Endothelial cell (in vitro differentiated cells): ENCODE measurements around the gene USH2A. TPM values are rescaled to one million over a fixed set of nuclear protein-coding genes. Genes with fewer than 3 reads are reported as not detected.

Source experiments
- DNase-seq: peaks from one replicate; pipeline ENCODE4 v3.0.0; 2021; ENCODE audit warnings: low spot score
- H3K27ac Mint-ChIP-seq: one replicate; pipeline ENCODE4 v1.8.0; 2021; ENCODE audit warnings: mixed read lengths, inconsistent platforms; ENCODE audit not compliant: unreplicated experiment
- H3K27me3 Mint-ChIP-seq: one replicate; pipeline ENCODE4 v1.8.0; 2021; ENCODE audit warnings: mild to moderate bottlenecking, moderate library complexity, mixed read lengths, inconsistent platforms; ENCODE audit not compliant: unreplicated experiment
- H3K36me3 Mint-ChIP-seq: one replicate; pipeline ENCODE4 v1.8.0; 2021; ENCODE audit warnings: mild to moderate bottlenecking, low read depth, mixed read lengths, inconsistent platforms; ENCODE audit not compliant: unreplicated experiment
- H3K4me1 Mint-ChIP-seq: one replicate; pipeline ENCODE4 v1.8.0; 2021; ENCODE audit warnings: mild to moderate bottlenecking, mixed read lengths, inconsistent platforms; ENCODE audit not compliant: unreplicated experiment
- H3K4me3 Mint-ChIP-seq: one replicate; pipeline ENCODE4 v1.8.0; 2021; ENCODE audit warnings: mild to moderate bottlenecking, mixed read lengths, inconsistent platforms; ENCODE audit not compliant: unreplicated experiment
- H3K9me3 Mint-ChIP-seq: one replicate; pipeline ENCODE4 v1.8.0; 2021; ENCODE audit warnings: mixed read lengths, inconsistent platforms; ENCODE audit not compliant: unreplicated experiment
- total RNA-seq: library from RNA; stranded (reverse); fragmentation: NEBNext Ultra II Directional; extraction: Animal tissue kit (Norgen Biotek cat#: 25700); gene quantifications from one replicate; pipeline ENCODE4 v1.2.1, GENCODE V29; 2021; ENCODE audit not compliant: unreplicated experiment
- TF ChIP-seq, protein P1 (sequence below): fragments of 200-600 bp; sonication (generic); IDR thresholded peaks from one replicate; pipeline ENCODE4 v1.5.0; 2021; ENCODE audit warnings: antibody characterized with exemption; ENCODE audit not compliant: unreplicated experiment

USH2A gene
- total RNA-seq, 1 donor from 2014 or later = not detected

DNA sequence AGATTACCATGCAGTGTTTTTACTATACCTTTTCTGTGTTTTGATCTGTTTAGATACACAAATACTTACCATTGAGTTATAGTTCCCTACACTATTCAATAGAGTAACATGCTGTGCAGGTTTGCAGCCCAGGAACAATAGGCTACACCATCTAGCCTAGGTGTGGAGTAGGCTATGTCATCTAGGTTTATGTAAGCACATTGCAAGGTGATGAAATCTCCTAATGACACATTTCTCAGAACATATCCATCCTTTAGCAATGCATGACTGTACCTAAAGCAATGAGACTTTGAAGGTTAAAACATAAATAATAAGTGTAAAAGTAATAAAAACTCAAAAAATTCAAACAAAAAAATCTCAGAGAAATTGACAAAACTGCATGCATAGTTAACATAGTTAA, 358.6 kb downstream of the USH2A start:
- Mint-ChIP-seq H3K9me3 (no peaks in the 10 kb centered on the region), H3K27me3 (no peaks in the 10 kb centered on the region), H3K4me3 (no peak overlapping the region), H3K36me3 (no peaks in the 10 kb centered on the region), H3K27ac (no peak overlapping the region), H3K4me1 (no peaks in the 10 kb centered on the region)
- DNase-seq = no peak
- TF ChIP-seq, protein P1, sequence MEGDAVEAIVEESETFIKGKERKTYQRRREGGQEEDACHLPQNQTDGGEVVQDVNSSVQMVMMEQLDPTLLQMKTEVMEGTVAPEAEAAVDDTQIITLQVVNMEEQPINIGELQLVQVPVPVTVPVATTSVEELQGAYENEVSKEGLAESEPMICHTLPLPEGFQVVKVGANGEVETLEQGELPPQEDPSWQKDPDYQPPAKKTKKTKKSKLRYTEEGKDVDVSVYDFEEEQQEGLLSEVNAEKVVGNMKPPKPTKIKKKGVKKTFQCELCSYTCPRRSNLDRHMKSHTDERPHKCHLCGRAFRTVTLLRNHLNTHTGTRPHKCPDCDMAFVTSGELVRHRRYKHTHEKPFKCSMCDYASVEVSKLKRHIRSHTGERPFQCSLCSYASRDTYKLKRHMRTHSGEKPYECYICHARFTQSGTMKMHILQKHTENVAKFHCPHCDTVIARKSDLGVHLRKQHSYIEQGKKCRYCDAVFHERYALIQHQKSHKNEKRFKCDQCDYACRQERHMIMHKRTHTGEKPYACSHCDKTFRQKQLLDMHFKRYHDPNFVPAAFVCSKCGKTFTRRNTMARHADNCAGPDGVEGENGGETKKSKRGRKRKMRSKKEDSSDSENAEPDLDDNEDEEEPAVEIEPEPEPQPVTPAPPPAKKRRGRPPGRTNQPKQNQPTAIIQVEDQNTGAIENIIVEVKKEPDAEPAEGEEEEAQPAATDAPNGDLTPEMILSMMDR = no peak

DNA sequence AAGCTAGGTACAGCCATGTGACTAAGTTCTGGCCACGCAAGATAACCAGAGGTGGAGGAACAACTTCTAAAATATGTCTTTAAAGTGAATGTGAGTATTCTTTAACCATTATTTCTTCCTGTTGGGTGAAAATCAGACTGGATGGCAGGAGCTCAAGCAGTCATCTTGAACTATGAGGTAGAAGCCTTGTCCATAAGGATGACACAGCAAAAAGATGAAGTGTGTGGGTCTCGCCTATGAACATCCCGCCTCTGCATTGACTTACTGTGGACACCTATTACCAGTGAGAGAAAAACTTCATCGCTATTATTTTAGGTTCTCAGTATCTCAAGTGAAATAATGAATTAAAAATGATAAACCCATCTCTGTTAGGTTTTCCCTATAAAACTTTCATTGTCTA, 365.3 kb downstream of the USH2A start:
- no peaks in the 10 kb centered on the region for H3K27me3 Mint-ChIP-seq
- no peaks in the 10 kb centered on the region for H3K9me3 Mint-ChIP-seq
- DNase-seq = no peak
- H3K36me3 Mint-ChIP-seq = no peaks in the 10 kb centered on the region
- no peaks in the 10 kb centered on the region for H3K4me1 Mint-ChIP-seq
- TF ChIP-seq, protein P1 = no peak
- H3K27ac Mint-ChIP-seq = no peak overlapping the region
- no peak overlapping the region for H3K4me3 Mint-ChIP-seq

DNA sequence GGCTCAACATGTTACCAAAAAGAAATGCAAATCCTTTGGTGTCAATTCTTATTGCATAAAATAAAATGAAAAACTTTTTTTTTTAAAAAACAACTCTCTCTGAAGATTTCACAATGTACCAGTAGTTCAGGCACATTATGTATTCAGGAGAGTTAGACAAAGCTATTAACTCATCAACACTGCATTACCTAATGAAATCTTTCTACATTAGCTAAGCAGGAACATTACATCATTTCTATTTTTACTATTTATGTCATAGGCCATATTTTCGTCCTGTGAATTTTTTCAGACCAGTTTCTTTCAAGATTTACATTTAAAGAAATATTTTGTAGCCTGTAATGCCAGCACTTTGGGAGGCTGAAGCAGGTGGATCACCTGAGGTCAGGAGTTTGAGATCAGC, 366.2 kb downstream of the USH2A start:
- H3K4me3 Mint-ChIP-seq = no peak overlapping the region
- H3K27me3 Mint-ChIP-seq = no peaks in the 10 kb centered on the region
- TF ChIP-seq, protein P1 = no peak
- H3K36me3 Mint-ChIP-seq = no peaks in the 10 kb centered on the region
- DNase-seq = no peak
- H3K9me3 Mint-ChIP-seq = no peaks in the 10 kb centered on the region
- no peaks in the 10 kb centered on the region for H3K4me1 Mint-ChIP-seq
- H3K27ac Mint-ChIP-seq = no peak overlapping the region

DNA sequence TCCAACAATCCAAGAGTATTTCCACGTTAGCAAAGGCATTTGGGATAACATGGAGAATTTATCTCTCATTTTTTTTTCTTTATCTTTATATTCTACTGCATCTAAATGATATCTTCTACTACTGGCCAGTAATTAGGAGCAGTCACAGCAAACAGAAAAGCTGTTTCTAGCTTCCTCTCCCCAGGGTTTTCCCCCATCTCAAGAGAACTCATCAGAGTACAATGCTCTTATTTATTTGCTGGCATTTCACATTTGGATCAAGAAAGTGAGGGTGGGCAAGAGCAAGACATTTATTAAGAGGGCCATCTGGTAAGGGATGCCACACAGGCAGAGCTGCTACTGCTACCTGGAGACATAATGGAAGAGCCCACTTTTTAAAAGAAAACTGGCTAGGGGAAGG, 368.2 kb downstream of the USH2A start:
- Mint-ChIP-seq H3K27ac (no peak overlapping the region), H3K36me3 (no peaks in the 10 kb centered on the region), H3K4me1 (no peaks in the 10 kb centered on the region), H3K4me3 (no peak overlapping the region), H3K27me3 (no peaks in the 10 kb centered on the region), H3K9me3 (no peaks in the 10 kb centered on the region)
- TF ChIP-seq, protein P1 = no peak
- no peak for DNase-seq

DNA sequence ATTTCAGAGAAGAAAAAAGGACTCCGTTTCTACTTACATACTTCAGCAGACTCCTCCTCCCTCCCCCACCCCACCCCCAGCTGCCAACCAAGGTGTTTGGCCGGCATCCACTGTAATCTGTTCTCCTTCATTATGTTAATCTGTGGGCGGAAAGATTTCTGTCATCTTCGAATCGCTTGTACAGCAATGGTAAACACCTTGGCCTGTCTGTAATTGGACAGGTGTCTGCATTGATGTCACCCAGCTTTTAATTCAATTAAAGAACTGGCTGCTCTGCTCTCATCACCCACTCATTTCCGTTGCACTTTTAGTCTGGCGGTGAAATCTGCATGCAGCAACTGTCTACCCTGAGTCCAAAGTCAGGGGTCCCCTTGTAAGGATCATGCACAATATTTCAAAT, 368.6 kb downstream of the USH2A start:
- Mint-ChIP-seq H3K27ac (no peak overlapping the region), H3K27me3 (no peaks in the 10 kb centered on the region)

More for the DNA sequence above, 368.6 kb downstream of the USH2A start:
- Mint-ChIP-seq H3K36me3 (no peaks in the 10 kb centered on the region), H3K4me1 (no peaks in the 10 kb centered on the region), H3K4me3 (no peak overlapping the region), H3K9me3 (no peaks in the 10 kb centered on the region)
- DNase-seq = no peak
- TF ChIP-seq, protein P1 = no peak
